ENCODE measurements around the gene FOXO3B.
"Not testable (repeated sequence)": the region's sequence is repeated elsewhere in the genome, so short reads cannot be mapped to it uniquely, and the experiment has no call there.

The FOXO3B gene

GRCh38 chr17:18681767-18682571 is at the start of gene FOXO3B:
FOXO3B (minus strand) TSS chr17:18682314; CDS start chr17:18681651, 663 bp downstream.
- DNase-seq (ENCODE audit: extremely low read depth, low read depth), result peak; percentile 66

- DNase-seq (ENCODE audit: extremely low read depth, low read depth), result not testable (repeated sequence)
Observed at GRCh38 chr17:18723509-18723908, 41.4 kb upstream of the FOXO3B start.

GRCh38 chr17:18722612-18723011 is 40.5 kb upstream of the FOXO3B start:
- DNase-seq (ENCODE audit: extremely low read depth, low read depth), result not testable (repeated sequence)

- not testable (repeated sequence) for DNase-seq (ENCODE audit: extremely low read depth, low read depth)
Observed at GRCh38 chr17:18721775-18722547, 39.8 kb upstream of the FOXO3B start.

GRCh38 chr17:18719428-18720110 is 37.5 kb upstream of the FOXO3B start:
- not testable (repeated sequence) for DNase-seq (ENCODE audit: extremely low read depth, low read depth)

- DNase-seq (ENCODE audit: extremely low read depth, low read depth), result not testable (repeated sequence)
Observed at GRCh38 chr17:18718643-18719427, 36.7 kb upstream of the FOXO3B start.

- peak; percentile 41 for TF ChIP-seq CTCF (IDR thresholded peaks at IDR 0.05; ENCODE audit: low read depth, low read length)
- DNase-seq (ENCODE audit: extremely low read depth, low read depth), result peak; percentile 8
Observed at GRCh38 chr17:18712354-18712999, 30.4 kb upstream of the FOXO3B start.

- not testable (repeated sequence) for DNase-seq (ENCODE audit: extremely low read depth, low read depth)
Observed at GRCh38 chr17:18708215-18708614, 26.1 kb upstream of the FOXO3B start.

GRCh38 chr17:18705955-18706354 is 23.8 kb upstream of the FOXO3B start:
- DNase-seq (ENCODE audit: extremely low read depth, low read depth), result not testable (repeated sequence)

GRCh38 chr17:18698473-18699103 is 16.5 kb upstream of the FOXO3B start:
- DNase-seq (ENCODE audit: extremely low read depth, low read depth), result not testable (repeated sequence)

GRCh38 chr17:18695143-18695542 is 13.0 kb upstream of the FOXO3B start:
- not testable (repeated sequence) for DNase-seq (ENCODE audit: extremely low read depth, low read depth)

- not testable (repeated sequence) for DNase-seq (ENCODE audit: extremely low read depth, low read depth)
Observed at GRCh38 chr17:18682668-18683067, 554 bp upstream of the FOXO3B start.

- not testable (repeated sequence) for DNase-seq (ENCODE audit: extremely low read depth, low read depth)
Observed at GRCh38 chr17:18677381-18677780, 4.7 kb downstream of the FOXO3B start.

- DNase-seq (ENCODE audit: extremely low read depth, low read depth), result not testable (repeated sequence)
Observed at GRCh38 chr17:18676928-18677327, 5.2 kb downstream of the FOXO3B start.

- not testable (repeated sequence) for DNase-seq (ENCODE audit: extremely low read depth, low read depth)
Observed at GRCh38 chr17:18672395-18673227, 9.5 kb downstream of the FOXO3B start.

- not testable (repeated sequence) for DNase-seq (ENCODE audit: extremely low read depth, low read depth)
Observed at GRCh38 chr17:18668625-18669024, 13.5 kb downstream of the FOXO3B start.

- DNase-seq (ENCODE audit: extremely low read depth, low read depth), result not testable (repeated sequence)
Observed at GRCh38 chr17:18667535-18667934, 14.6 kb downstream of the FOXO3B start.
